GM19397 (cell line): ENCODE results near the gene ZBBX.
"Not testable (repeated sequence)": the region's sequence is repeated elsewhere in the genome, so short reads cannot be mapped to it uniquely, and the experiment has no call there.

Experiments
- ATAC-seq: cut with Tn5 transposase; IDR thresholded peaks from one replicate; pipeline ENCODE4 v1.9.1; 2021; ENCODE audit warnings: mild to moderate bottlenecking, moderate library complexity; ENCODE audit not compliant: unreplicated experiment

Gene ZBBX, protein sequence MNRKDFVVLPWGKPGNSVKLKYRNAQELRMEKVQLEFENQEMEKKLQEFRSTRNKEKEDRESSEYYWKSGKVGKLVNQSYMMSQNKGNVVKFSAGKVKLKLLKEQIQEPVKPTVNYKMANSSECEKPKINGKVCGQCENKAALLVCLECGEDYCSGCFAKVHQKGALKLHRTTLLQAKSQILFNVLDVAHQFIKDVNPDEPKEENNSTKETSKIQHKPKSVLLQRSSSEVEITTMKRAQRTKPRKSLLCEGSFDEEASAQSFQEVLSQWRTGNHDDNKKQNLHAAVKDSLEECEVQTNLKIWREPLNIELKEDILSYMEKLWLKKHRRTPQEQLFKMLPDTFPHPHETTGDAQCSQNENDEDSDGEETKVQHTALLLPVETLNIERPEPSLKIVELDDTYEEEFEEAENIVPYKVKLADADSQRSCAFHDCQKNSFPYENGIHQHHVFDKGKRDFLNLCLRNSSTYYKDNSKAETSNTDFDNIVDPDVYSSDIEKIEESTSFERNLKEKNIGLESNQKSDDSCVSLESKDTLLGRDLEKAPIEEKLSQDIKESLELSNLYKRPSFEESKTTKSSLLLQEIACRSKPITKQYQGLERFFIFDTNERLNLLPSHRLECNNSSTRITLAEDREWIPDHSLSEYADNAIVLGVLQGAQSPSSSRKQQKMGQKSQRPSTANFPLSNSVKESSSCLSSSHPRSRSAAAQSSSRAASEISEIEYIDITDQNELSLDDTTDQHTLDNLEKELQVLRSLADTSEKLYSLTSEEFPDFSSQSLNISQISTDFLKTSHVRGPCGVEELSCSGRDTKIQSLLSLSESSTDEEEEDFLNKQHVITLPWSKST

DNA sequence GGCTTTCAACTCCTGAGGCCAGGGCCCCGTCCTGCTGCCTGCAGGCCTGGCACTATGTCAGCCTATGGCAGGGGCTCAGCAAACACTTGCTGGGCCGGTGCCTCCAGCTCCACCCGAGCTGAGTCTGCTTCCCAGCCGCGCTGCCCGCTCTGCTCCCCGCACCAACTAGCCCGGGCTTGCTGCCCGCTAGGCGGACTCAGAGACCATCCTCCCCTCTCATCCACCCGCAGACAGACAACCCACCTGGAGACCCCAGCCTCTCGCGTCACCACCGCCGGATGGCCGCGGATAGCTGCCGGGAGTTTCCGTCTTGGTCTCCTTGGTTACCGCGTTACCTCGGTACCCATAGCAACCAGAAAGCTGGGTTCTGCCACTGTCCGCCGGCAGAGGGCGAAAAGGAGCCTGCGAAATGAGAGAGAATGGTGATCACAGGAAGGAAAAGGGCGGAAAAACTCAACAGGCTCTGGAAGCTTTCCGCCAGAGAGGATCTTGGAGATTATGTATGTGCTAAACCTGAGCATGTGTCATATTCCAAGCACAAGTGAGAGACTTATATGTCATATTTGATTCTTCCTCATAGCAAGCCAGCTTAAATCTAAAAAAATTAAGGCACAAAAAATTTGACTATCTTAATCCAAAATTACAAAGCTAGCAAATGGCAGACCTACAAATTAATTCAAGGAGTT is at the start of gene ZBBX:
ZBBX (minus strand) TSS at position 294 of the 686 bp plus-strand sequence. CDS start 7,396 bp downstream, outside the sequence.
- peak; percentile 100 for ATAC-seq

DNA sequence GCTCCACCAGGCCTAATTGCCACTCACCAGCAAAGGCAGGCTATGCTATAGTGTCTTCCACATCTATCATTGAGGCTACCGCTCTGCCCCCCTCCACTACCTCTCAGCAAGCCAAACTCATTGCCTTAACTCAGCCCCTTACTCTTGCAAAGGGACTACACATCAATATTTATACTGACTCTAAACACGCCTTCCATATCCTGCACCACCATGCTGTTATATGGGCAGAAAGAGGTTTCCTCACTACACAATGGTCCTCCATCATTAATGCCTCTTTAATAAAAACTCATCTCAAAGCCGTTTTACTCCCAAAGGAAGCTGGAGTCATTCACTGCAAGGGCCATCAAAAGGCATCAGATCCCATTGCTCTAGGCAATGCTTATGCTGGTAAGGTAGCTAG is 46.9 kb upstream of the ZBBX start:
- ATAC-seq = not testable (repeated sequence)

DNA sequence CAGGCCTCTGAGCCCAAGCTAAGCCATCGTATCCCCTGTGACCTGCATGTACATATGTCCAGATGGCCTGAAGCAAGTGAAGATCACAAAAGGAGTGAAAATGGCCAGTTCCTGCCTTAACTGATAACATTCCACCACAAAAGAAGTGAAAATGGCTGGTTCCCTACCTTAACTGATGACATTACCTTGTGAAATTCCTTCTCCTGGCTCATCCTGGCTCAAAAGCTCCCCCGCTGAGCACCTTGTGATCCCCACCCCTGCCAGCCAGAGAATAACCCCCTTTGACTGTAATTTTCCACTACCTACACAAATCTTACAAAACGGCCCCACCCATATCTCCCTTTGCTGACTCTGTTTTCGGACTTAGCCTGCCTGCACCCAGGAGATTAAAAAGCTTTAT is 42.3 kb upstream of the ZBBX start:
- not testable (repeated sequence) for ATAC-seq

DNA sequence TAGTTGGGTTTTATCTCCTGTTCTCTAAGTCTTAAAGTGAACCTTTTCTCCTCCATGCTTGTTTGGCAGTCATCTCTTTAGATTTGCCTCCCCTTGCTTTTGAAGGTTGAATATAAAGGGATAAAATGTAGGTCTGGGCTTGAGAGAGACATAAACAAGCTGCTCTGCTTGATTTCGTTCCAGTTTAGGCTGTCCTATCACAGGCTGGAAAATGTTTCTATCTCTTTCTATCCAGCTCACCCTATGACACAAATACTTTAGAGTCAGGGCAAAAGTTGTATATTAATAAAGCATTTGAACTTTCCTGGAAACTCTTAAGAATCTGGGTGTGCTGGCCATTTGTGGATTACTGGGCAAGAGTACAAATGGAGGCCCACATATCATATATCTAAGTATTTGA is 29.5 kb upstream of the ZBBX start:
- ATAC-seq = no peak

DNA sequence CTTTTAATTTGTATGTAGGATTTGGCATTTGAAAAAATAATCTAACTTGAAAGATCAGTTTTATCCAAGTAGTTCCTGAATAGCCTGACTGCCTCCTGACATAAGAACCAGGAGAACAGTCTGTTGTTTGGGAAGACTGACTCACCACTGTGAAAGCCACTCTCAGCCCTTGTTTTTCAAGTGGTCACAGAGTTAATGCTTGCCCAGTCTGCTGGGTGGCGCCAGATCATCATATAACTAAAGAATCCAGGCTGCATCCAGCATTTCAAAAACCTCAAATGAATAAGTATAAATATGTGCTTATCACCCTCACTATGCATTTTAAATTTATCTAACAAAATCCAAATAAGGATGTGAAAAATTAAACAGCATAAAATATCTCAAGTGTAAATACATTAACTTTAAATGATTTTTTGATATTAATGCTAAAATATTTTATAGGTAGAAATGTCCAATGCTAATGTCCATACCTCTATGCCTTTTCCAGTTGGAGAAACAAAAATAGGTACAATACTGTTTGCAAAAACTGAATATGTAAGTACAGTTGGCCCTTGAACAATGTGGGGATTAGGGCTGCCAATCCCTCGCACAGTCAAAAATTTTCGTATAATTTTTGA is 26.9 kb upstream of the ZBBX start:
- no peak for ATAC-seq

DNA sequence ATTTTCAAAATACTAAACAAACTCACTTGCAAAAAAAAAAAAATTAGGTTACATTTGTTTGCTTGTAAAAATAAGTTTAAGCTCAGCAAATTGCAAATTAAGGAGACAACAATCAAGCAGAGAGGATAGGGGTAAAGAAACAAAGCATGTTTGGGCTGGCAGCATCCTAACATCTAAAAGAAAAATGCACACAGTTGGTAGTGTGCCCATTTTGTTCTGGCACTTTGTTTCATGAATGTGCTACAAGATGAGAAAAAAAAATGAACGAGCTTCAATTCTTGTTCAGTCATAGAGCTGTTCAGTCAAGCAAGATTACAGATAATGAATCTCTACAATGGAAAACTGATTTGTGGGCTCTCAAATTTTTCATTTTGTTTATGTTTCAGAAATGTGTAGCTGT is 17.7 kb upstream of the ZBBX start:
- ATAC-seq = no peak

DNA sequence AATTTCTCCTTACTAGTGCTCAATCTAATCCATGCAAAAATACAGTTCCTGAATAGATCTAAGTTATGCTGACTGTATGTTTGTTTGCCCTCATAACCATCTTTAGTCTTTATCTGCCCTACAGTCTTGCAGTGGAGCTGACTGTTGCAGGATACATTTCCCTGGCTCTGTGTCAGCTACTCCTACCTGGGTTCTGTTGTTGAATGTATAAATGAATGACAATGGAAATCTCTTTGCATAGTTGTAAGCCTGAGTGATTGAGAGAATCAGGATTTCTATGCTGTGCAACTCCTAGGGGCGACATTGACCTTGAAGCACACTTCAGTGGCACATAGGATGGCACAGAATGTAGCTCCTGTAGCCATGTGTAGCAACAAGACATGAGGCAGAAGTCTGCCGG is 16.0 kb upstream of the ZBBX start:
- ATAC-seq = no peak

DNA sequence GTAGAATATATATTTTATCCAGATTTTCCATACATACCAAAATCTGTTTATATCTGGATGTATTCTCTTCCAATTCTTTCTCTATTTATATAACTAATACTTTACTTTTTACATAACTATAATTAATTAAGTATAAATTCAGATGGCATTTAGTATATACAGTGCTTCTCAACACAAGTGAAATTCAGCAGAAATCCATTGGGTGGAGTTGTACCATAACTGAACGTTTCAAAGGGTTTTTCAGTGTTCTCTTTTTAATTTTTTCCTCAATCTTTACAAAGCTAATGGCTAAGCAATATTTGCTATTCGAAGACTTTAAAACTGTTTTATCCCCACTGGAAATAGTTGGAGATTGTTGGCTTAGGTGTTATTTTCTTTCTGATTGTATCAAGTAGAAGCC is 13.9 kb upstream of the ZBBX start:
- no peak for ATAC-seq

DNA sequence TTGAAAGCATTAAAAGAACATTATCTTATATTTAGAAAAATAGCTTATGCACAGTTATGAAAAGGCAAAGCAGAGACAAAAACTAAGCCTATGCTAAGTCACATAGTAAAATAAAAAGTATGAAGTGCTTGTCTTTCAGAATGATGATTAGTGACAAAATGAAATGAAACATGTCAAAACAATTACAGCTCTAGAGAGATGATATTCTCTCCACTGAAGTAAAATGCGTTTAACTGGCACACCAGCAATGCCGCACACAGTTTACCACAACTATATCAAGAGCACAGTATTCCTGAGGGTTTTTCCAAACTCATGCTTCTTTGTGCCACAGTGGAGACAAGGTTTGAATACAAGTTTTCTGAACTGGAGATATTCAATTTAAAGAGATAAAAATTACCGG is 2.1 kb upstream of the ZBBX start:
- no peak for ATAC-seq

DNA sequence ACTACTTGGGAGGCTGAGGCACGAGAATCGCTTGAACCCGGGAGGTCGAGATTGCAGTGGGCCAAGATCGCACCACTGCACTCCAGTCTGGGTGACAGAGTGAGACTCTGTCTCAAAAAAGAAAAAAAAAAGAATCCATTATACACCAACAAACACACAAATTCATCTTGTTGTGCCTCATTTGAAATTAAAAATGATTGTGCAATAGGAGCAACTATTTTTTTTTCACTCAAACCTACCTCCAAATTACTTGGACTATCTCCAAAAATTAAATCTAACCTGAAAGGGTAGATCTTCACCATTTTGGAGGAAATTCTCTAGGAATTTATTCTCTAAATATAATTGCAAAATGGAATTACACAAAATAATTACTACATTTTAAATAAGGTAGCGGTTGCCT is 4.6 kb downstream of the ZBBX start:
- ATAC-seq = no peak

DNA sequence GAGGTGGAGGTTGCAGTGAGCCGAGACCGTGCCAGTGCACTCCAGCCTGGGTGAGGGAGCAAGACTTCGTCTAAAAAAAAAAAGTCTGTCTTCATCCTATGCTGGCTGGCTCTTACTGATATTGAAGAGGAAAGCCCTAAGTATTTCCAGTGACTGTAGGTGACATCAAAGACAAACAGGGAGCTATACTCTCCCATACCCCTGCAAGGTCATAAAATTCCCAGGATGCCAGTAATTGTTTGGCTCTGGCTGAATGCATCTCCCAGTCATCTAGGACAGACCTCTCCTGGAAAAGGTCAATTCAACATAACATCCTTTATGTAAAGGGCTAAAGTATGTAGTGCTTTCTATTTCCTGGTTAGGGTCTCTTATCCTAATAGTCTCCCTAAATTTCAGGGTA is 8.0 kb downstream of the ZBBX start:
- no peak for ATAC-seq

DNA sequence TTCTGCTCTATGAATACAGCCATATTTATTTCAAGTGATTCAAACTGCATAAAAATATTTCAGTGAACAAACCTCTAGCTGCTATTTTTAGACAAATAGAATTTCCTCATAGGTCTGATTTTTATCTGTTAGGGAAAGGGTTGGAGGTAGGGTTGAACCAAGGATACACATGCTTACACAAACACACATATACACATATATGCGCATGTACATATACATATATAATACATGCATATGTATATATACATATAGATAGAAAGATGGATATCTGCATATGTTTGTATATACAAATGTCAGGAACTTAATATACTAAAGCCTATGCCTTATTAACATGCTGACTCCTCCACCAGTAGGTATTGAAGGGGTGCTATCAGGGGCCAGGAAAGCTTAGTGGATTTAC is 18.1 kb downstream of the ZBBX start:
- ATAC-seq = no peak

DNA sequence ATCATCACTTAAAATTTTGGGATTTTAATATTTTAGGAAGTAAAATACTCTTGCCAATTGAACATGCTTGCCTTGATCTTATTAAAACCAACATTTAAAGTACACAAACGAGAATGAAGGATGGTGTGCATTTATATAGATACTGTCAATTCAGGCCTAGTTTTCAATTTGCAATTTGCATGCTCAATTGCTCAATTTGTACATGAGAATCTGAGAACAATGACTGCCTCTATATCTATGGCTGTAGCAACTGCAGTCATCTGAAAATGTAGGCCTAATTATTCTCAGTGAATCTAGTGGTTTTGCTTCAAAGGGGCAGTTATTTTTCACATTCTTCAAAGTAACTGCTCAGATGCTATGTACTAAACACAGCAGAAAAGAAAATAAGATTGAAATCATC is 18.8 kb downstream of the ZBBX start:
- no peak for ATAC-seq

DNA sequence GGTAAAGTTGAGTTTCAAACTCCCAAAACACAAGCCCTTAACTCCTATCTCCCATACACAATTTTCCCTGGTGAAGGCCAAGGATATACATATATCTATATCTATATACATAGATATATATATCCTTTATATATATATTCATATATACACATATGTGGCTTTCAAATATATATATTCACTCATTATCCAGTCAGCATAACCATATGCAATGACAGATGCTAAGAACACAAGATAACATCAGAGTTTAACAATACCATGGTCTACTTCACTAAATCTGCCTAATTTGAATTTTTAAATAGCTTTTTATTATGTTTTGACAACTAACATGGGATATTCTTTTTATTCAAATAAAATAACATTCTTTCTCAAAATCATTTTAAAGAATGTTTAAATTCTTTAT is 24.7 kb downstream of the ZBBX start:
- no peak for ATAC-seq

DNA sequence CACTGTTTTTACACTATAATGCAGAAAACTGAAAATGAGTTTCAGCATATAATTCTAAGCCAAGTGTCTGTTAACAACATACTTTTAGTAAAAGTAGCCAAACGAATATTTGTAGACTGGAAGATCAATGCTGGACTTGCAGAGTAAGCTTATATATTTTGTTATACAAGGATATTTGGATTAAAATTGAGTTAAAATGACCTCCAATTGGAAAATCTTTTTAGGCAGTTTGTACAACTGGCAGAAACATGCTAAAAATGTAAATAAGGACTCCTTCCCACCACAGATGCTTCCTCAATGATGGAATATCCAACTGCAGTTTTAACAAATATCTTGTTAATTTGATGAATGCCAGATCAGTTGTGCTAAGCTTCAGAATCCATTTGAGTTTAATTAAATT is 25.3 kb downstream of the ZBBX start:
- ATAC-seq = no peak

DNA sequence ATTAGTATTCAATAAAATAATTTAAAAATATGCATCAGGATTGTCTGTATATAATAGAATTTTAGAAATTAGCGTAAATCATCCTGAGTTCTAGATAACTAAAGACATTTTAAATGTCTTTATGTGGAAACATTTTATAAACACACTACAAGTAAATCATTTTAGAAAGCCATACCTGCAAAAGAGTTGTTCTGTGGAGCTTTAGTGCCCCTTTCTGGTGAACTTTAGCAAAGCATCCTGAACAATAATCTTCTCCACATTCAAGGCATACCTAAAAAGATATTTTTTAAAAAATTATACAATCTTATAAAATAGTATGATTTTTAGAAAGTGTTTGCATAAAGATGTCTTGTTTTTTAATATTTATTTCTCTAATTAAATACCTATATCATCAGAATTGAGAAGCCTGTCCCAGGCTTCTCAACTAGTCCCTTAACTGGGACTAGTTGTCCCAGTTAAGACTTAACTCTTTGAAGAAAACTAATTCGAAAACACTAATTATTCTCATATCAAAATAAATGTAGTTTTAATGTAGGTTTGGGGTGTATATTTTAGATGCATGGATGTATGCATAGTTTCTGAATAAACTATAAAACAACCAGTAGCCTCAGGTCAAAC is 29.7 kb downstream of the ZBBX start:
- no peak for ATAC-seq

DNA sequence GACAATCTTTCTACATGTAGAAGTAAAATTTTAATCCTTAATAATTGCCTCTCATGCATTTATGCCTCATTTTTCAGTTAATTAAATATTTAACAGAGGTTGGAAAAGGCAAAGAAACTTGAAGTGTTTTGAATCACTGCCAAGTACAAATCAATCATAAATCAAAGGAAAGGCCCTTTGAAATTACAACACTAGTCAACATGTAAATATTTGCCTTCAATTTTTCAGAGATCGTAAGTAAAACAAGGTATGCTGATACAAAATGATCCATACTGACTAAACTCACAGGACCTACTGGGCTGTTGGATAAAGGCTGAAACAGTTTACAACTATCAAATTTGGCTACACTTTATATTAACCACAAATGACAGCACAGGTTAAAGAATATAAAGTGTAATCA is 33.9 kb downstream of the ZBBX start:
- ATAC-seq = no peak

DNA sequence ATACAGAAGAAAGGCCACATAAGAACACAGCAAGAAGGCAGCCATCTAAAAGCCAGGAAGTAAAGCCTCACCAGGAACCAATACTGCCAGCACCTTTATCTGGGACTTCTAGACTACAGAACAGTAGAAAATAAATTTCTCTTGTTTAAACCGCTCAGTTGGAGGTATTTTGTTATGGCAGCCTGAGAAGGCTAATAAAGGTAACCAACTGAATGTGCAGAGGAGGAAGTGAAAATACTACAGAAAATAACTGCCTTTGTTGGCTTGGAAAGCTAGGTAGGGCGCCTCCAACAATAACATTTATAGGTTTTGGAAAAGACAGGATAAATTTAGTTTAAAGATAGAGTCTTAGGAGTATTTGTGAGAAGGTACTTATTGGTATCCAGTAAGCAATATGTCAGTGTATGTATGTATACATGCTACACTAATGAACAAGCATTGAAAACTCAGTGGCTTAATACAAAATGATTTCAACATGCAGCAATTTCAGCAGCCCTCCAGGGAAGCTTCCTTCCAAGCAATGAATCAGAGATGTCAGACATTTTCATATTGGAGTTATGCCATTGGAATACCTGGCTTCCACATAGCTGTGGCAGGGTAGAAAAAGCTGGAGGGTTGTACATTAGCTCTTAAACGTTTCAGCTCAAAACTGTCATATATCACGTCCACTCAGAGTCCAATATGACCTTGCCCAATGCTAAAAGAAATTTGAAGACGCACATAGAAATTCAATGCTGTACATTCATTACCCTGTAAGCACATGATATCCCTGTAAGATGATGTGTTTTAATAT is 48.9 kb downstream of the ZBBX start:
- no peak for ATAC-seq

DNA sequence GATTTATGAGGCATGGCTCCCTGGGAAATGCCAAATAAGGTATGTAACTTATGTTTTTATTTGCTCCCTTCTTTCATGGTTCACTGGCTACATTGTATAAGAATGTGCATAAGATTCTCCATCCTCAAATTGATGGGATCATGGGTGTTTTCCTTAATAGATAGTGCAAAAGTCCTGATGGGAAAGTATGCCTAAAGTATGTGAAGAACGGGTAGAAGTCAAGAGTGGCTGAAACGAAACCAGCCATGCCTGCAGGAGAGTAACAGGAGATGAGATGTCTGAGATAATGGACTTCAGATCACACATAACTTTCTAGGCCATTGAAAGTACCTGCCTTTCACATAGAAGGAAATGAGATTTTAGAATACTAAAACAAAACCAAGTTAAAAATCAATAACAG is 56.5 kb downstream of the ZBBX start:
- no peak for ATAC-seq
